ENCODE data around the gene NEK5.

The NEK5 gene

DNA sequence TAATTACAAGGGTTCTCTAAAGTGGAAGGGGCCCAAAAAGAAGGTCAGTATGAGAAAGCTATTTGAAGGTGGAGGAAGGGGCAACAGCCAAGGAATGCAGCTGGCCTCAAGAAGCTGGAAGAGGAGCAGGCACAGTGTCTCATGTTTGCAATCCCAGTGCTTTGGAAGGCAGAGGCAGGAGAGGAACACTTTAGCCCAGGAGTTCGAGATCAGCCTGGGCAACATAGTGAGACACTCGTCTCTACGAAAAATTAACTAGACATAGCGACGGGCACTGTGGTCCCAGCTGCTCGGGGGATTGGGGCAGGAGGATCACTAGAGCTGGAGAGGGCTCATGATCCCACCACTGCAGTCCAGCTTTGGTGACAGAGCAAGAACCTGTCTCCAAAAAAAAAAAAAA is 31.2 kb upstream of the NEK5 start:
- Mint-ChIP-seq H3K27me3 (no peaks in the 10 kb centered on the region), H3K27ac (peak overlapping the region; percentile 99), H3K36me3 (ENCODE audit: low read depth) (peaks cover 62% of the 10 kb centered on the region), H3K9me3 (no peaks in the 10 kb centered on the region), H3K4me3 (peak overlapping the region; percentile 83), H3K4me1 (ENCODE audit: low read depth) (peaks cover 72% of the 10 kb centered on the region)
- intact Hi-C loops (cut with micrococcal nuclease), result loop anchor here (2.0 kb wide), 1 partner anchor 15 kb away; no protein-coding TSS in a partner anchor

DNA sequence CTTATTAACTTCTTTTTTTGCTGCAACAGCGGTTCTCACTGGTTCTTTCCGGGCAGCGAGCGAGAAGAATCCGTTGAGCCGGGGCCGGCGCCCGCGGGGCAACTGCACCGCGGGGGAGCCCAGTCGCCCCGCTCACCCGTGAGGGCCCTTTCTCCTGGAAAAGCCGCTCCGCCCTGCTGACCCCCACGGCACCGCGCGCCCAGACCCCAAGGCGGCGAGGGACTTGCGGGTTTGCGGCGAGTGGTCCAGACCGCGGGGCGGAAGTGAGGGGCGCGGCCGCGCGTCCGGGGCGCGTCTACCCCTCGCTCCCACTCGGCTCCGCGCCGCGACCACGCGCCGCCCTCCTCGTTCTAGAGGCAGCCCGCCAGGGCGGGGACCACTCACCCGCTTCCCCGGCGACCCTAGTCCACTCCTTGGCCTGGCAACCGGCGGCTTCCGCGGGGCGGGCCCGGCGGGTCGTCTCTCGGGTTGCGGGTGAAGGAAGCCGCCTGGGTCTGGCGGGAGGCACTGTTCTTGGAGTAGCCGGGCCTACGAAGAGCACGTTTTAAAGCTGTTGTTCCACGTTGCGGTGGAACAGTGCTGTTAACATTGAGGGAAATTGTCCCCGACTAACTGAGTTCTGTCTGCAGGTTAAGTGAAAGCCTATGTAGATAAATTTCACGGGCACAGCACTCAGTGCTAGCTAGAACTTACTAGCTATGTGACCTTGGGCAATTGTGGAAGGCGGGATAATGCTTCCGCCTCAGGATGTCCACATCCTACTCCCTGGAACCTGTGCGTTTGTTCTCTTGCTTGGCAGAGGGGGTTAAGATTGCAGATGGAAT is 30.5 kb upstream of the NEK5 start, which contains the start of gene NEK3:
NEK3 (minus strand) TSS at position 439 of the 824 bp plus-strand sequence. CDS start 3,406 bp downstream, outside the sequence.
- Mint-ChIP-seq H3K36me3 (ENCODE audit: low read depth) (peaks cover 55% of the 10 kb centered on the region), H3K9me3 (no peaks in the 10 kb centered on the region), H3K27me3 (no peaks in the 10 kb centered on the region), H3K4me1 (ENCODE audit: low read depth) (peaks cover 72% of the 10 kb centered on the region), H3K27ac (peak within 1 kb of the TSS; percentile 99), H3K4me3 (peak within 1 kb of the TSS; percentile 83)
- intact Hi-C loops (cut with micrococcal nuclease), result loop anchor here (2.0 kb wide), 1 partner anchor 35 kb away; no protein-coding TSS in a partner anchor

DNA sequence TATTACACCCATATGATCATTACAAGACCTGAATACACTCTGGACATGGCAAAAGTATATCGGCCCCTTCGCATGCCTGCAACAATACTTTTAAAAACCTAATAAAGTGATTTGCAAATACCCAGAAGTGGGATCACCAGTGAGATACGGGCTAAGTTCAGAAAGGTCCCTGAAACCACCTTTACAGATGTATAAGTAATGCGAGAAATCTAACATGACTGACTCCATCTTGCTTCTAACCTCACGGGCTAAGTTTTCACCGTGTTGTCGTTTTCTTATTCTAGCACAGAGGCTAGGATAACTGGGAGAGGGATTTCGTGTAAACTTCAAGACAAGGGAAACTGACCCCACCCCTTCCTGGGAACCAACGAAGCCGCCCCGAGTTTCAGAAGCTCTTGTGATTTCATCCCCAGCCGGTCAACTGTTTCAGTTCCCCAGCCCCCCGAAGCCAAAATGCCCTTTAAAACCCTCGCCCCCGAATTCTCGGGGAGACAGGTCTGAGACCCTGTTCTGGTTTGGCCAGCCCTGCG is 29.8 kb upstream of the NEK5 start:
- Mint-ChIP-seq H3K27ac (peak overlapping the region; percentile 99), H3K4me1 (ENCODE audit: low read depth) (peaks cover 68% of the 10 kb centered on the region), H3K27me3 (no peaks in the 10 kb centered on the region), H3K36me3 (ENCODE audit: low read depth) (peaks cover 48% of the 10 kb centered on the region), H3K4me3 (peak overlapping the region; percentile 83), H3K9me3 (no peaks in the 10 kb centered on the region)
- intact Hi-C loops (cut with micrococcal nuclease), result loop anchor here (2.0 kb wide), 1 partner anchor 36 kb away; no protein-coding TSS in a partner anchor

DNA sequence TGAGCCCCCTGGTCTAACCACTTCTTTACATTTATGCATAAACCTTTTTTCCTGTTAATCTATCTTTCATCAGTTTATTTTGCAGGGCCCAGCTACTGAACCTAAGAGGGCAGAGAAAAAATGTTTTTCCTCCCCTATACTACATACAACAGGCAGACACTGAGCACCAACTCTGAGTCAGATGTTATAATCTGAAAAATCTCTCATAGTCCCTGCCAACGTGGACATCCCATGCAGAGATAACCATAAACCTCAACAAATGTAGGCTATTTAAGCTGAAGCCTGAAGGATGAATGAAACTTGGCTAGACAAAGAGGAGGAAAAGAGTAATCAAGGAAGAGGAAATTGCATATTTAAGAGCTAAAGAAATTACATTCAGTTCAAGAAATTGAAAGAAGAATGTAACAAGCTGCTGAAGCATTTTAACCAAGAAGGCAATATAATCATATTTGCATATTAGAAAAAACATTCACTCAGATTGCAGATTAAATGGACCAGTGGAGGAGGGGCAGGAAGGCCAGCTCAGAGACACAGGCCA is 27.9 kb upstream of the NEK5 start:
- Mint-ChIP-seq H3K4me1 (ENCODE audit: low read depth) (peaks cover 49% of the 10 kb centered on the region), H3K9me3 (no peaks in the 10 kb centered on the region), H3K36me3 (ENCODE audit: low read depth) (peaks cover 29% of the 10 kb centered on the region), H3K4me3 (no peak overlapping the region), H3K27me3 (no peaks in the 10 kb centered on the region), H3K27ac (peak overlapping the region; percentile 99)
- intact Hi-C loops (cut with micrococcal nuclease), result no loop called here

DNA sequence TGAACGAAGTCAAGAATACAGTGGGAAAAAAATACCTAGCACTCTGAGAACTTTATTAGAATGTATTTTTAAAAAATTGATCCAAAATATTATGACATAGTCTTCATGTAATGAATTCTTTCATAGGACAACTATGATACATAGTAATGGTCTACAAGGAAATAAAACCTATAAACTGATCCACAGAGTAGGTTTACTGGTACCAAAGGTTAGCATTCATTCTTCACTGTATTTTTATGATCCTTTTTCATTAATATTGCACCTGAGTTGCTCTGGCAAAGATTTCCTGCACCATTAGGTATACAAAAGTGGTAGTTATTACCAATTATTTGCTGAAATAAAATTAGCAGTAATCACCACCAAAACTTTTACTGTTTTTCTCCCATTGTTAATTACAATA is 26.3 kb upstream of the NEK5 start:
- H3K9me3 Mint-ChIP-seq, result no peaks in the 10 kb centered on the region
- H3K27ac Mint-ChIP-seq, result no peak overlapping the region
- peaks cover 36% of the 10 kb centered on the region for H3K36me3 Mint-ChIP-seq (ENCODE audit: low read depth)
- intact Hi-C loops (cut with micrococcal nuclease), result no loop called here
- H3K27me3 Mint-ChIP-seq, result no peaks in the 10 kb centered on the region
- peaks cover 38% of the 10 kb centered on the region for H3K4me1 Mint-ChIP-seq (ENCODE audit: low read depth)
- H3K4me3 Mint-ChIP-seq, result no peak overlapping the region

DNA sequence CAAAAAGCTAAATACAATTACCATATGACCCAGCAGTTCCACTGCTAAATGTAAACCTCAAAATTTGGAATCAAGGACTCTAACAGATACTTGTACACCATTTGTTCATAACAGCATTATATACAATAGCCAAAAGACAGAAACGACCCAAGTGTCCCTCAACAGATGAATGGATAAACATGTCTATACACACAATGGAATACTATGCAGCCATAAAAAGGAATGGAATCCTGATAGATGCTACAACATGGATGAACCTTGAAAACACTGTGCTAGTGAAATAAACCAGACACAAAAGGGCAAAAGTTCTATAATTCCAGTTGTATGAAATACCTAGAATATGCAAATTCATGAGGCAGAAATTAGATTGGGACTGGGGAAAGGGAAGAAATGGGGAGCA is 18.4 kb upstream of the NEK5 start:
- Mint-ChIP-seq H3K27ac (no peak overlapping the region), H3K9me3 (peaks cover 8% of the 10 kb centered on the region), H3K4me1 (ENCODE audit: low read depth) (no peaks in the 10 kb centered on the region), H3K27me3 (no peaks in the 10 kb centered on the region), H3K4me3 (no peak overlapping the region), H3K36me3 (ENCODE audit: low read depth) (peaks cover 68% of the 10 kb centered on the region)
- intact Hi-C loops (cut with micrococcal nuclease), result no loop called here

DNA sequence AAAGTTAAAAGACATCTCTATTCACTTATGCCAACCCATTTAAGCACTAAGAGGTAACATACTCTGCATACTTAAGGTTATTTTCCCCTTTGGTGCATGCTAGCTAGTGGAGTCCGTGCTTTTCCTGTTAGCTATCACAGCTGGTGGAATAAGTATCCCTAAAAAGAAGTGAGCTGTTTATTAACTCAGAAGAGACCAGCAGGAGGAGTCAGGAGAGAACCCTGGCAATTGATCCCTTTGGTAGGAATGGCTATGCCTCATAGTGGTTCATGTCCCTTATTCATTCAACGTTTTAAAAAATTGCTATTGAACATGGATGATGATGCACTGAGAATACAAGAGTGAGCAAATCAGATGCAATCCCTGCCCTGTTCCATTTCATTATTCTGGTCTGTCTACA is 12.4 kb upstream of the NEK5 start:
- Mint-ChIP-seq H3K27ac (no peak overlapping the region), H3K27me3 (no peaks in the 10 kb centered on the region), H3K9me3 (no peaks in the 10 kb centered on the region)

DNA sequence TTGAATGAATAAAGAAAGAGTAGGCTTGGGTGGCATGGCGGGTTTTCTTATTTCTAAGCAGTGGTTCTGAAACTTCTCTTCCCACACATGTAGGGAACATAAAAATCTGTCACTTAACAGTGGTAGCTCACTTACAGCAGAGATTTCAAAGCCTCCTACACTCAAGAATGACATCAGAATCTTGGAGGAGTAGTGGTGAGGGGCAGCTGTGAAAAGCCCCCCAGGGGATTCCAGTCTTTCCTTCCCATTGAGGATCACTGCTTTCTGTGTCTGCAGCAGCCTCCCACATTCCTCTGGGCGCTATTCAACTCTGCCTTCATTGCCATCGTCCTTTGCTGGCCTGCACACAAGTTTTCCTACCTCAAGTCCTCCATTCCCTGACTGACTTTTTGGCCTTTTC is 8.6 kb upstream of the NEK5 start:
- H3K36me3 Mint-ChIP-seq (ENCODE audit: low read depth), result peaks cover 95% of the 10 kb centered on the region

More for the DNA sequence above, 12.4 kb upstream of the NEK5 start:
- Mint-ChIP-seq H3K4me1 (ENCODE audit: low read depth) (peaks cover 5% of the 10 kb centered on the region), H3K4me3 (no peak overlapping the region), H3K36me3 (ENCODE audit: low read depth) (peaks cover 80% of the 10 kb centered on the region)
- intact Hi-C loops (cut with micrococcal nuclease), result no loop called here

DNA sequence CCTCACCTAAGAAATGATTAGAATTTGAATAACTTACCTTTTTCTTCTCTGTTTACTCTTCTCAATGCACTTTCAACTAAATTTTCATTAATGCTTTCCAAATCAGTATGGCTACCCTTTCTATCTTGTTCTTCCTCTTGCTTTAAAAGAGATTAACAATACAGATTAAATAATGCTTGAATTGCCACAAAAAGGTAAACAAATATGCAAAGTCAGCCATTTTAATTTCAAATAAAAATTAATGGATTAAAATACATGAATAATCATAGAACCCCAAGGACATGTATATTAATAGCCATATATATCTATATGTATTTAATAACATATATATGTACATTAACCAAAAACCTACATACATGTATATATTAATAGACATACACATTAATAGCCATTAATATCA is 7.9 kb upstream of the NEK5 start:
- H3K4me3 Mint-ChIP-seq, result no peak overlapping the region
- intact Hi-C loops (cut with micrococcal nuclease), result no loop called here
- H3K9me3 Mint-ChIP-seq, result no peaks in the 10 kb centered on the region
- no peak overlapping the region for H3K27ac Mint-ChIP-seq
- H3K4me1 Mint-ChIP-seq (ENCODE audit: low read depth), result peaks cover 5% of the 10 kb centered on the region
- H3K27me3 Mint-ChIP-seq, result no peaks in the 10 kb centered on the region
- peaks cover 95% of the 10 kb centered on the region for H3K36me3 Mint-ChIP-seq (ENCODE audit: low read depth)

More for the DNA sequence above, 8.6 kb upstream of the NEK5 start:
- intact Hi-C loops (cut with micrococcal nuclease), result no loop called here
- Mint-ChIP-seq H3K9me3 (no peaks in the 10 kb centered on the region), H3K27me3 (no peaks in the 10 kb centered on the region), H3K27ac (no peak overlapping the region), H3K4me1 (ENCODE audit: low read depth) (peaks cover 5% of the 10 kb centered on the region), H3K4me3 (no peak overlapping the region)

DNA sequence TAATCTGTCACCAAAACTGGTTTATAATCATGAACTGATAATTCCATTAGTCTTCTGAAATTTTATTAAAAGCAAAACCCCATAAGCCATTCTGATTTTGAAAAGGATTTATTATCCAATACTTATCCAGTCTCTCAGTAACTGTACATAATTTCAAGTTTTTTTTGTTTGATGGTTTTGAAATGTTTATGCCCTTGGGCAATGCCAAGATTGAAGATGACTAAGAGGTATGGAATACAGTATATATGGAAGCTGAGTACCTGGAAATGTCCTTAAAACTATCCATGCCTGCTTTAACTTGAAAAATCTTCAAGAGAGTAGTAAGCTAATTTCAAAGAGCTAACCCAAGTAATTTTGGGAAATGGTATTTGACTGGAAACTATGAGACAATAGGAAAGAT is 1.8 kb upstream of the NEK5 start:
- no peak overlapping the region for H3K4me3 Mint-ChIP-seq
- H3K27me3 Mint-ChIP-seq, result peaks cover 5% of the 10 kb centered on the region
- no peak overlapping the region for H3K27ac Mint-ChIP-seq
- H3K36me3 Mint-ChIP-seq (ENCODE audit: low read depth), result peaks cover 65% of the 10 kb centered on the region
- intact Hi-C loops (cut with micrococcal nuclease), result no loop called here
- peaks cover 13% of the 10 kb centered on the region for H3K4me1 Mint-ChIP-seq (ENCODE audit: low read depth)
- no peaks in the 10 kb centered on the region for H3K9me3 Mint-ChIP-seq

DNA sequence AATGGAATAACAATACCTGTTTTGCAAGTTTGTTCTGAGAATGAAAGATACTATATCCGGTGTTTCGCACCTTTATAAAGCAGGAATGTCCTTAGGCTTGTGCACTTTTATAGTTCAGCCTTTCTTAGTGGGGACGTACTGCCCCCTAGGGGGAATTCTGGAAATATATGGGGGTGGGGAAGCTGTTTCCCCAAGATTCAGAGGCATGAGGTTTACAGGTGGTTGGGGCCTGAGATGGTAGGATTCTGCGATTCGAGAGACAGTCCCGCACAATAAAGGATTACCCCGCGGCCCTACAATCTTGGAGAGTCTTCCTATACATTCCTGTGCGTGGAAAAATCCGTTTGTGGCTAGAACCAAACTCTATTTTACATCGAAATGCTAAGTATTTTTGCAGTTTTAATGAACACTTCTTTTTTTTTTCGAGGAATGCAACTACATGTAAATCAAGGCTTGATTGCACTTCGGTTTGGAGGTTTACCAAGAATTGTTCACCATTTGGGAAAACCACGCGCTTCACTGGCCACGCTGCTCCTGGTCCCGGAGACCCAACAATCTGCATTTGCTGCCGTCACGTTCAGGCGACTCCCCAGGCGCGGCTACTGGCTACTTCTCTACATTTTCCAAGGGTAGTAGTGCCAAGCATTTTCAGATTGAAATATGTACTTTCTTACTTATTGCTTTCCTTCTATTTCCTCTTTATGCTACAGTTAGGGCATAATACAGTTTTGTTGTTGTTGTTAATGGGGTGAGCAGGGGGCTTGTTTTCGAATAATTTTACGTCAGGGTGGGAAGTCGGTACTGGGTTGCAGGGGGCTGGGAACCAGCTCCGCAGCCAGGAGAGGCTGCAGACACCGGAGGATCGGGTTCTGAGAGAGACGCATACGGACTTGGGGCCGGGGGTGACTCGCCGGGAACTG is 830 bp downstream of the NEK5 start:
- H3K27me3 Mint-ChIP-seq, result peaks cover 5% of the 10 kb centered on the region
- peak overlapping the region; percentile 65 for H3K27ac Mint-ChIP-seq
- peak overlapping the region; percentile 93 for H3K4me3 Mint-ChIP-seq
- intact Hi-C loops (cut with micrococcal nuclease), result loop anchor here (1.0 to 5.0 kb wide), 6 partner anchors 67 to 1001 kb away; partner anchors contain the start of genes ALG11, ATP7B and TMEM272
- H3K36me3 Mint-ChIP-seq (ENCODE audit: low read depth), result peaks cover 39% of the 10 kb centered on the region
- peaks cover 13% of the 10 kb centered on the region for H3K4me1 Mint-ChIP-seq (ENCODE audit: low read depth)
- no peaks in the 10 kb centered on the region for H3K9me3 Mint-ChIP-seq

DNA sequence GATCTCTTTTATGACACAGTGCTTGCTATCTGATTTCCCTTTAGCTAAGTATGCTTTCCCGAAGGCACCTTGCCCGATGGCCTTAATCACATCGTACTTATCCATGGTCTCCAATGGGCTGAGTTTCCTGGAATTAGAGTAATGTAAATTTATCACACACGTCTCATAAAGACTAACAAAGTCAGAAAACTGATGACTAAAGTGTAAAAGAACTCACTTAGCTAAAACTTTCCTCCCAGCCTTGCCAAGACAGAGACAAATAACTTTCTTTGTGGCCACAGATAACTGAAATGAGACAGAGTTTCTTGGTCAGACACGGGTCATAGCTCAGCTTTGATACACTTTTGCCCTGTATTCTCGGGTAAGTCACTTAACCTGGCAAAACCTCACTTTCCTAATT is 1.5 kb downstream of the NEK5 start:
- Mint-ChIP-seq H3K27me3 (peaks cover 5% of the 10 kb centered on the region), H3K36me3 (ENCODE audit: low read depth) (peaks cover 32% of the 10 kb centered on the region), H3K4me3 (no peak overlapping the region), H3K27ac (no peak overlapping the region), H3K4me1 (ENCODE audit: low read depth) (peaks cover 13% of the 10 kb centered on the region), H3K9me3 (no peaks in the 10 kb centered on the region)
- intact Hi-C loops (cut with micrococcal nuclease), result loop anchor here (1.0 to 5.0 kb wide), 5 partner anchors 115 to 1000 kb away; partner anchors contain the start of genes ALG11, ATP7B and TMEM272

DNA sequence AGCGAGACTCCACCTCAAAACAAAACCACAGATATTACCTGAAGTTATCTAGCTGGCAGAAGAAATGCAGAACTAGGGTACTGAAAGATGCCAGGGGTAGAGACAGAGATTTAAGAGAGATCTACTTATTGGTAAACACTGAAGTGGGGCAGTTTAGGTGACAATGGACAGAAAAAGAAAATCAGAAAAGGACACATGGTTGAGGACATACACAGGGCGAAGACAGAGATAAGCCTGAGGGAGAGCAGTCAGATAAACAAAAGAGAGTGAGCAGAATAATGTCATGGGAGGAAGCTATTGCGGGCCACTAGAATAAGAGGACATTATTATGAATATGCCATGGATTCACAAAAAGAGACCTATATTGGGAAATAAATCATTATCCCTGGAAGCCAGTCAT is 3.3 kb downstream of the NEK5 start:
- Mint-ChIP-seq H3K4me3 (no peak overlapping the region), H3K36me3 (ENCODE audit: low read depth) (peaks cover 14% of the 10 kb centered on the region), H3K9me3 (no peaks in the 10 kb centered on the region), H3K27me3 (peaks cover 5% of the 10 kb centered on the region), H3K27ac (no peak overlapping the region), H3K4me1 (ENCODE audit: low read depth) (peaks cover 13% of the 10 kb centered on the region)
- intact Hi-C loops (cut with micrococcal nuclease), result loop anchor here (5.0 kb wide), 3 partner anchors 113 to 998 kb away; partner anchors contain the start of genes ALG11, ATP7B and TMEM272
